IMR-90 (cell line): Measurements from ENCODE around the gene MAPKAP1. TPM values are rescaled to one million over a fixed set of nuclear protein-coding genes. Genes with fewer than 3 reads are reported as not detected.

Source experiments
- ATAC-seq: fragments of 200-7000 bp; cut with Tn5 transposase; 2 replicates; pipeline ENCODE4 v1.9.1; 2020; ENCODE audit warnings: low read depth, mild to moderate bottlenecking, moderate library complexity
- BruUV-seq: library from RNA; stranded (reverse); fragments of 400-500 nt; replicated peaks from 2 replicates; lab custom pipeline; 2021; lab: Mats Ljungman, UMichigan
- CTCF ChIA-PET: fragments of 300-600 bp; formaldehyde crosslinking; extraction: SDS; loops from one replicate; lab custom pipeline; 2021; ENCODE audit warnings: antibody characterized with exemption; lab: Yijun Ruan, JAX
- POLR2A ChIA-PET: fragments of 300-600 bp; sonication (Branson Sonifier 250); formaldehyde crosslinking; loops from one replicate; lab custom pipeline; 2022; ENCODE audit warnings: antibody characterized with exemption; ENCODE audit not compliant: unreplicated experiment; lab: Charles Lee
- DNase-seq: peaks from one replicate; pipeline ENCODE4 v3.0.0; 2013
- H2AFZ ChIP-seq: replicated peaks from 2 replicates; pipeline ENCODE3; 2013; ENCODE audit warnings: low read length, mild to moderate bottlenecking; ENCODE audit not compliant: poor library complexity
- H2AK5ac ChIP-seq: 2 replicates; pipeline ENCODE4 v1.6.1; 2013; ENCODE audit warnings: low read depth, low read length, inconsistent platforms
- H2AK9ac ChIP-seq: replicated peaks from 2 replicates; pipeline ENCODE3; 2013; ENCODE audit warnings: mild to moderate bottlenecking, low read depth, low read length, moderate library complexity; ENCODE audit not compliant: poor library complexity
- H2BK120ac ChIP-seq: 2 replicates; pipeline ENCODE4 v1.6.1; 2013; ENCODE audit warnings: low read depth, low read length, inconsistent platforms
- H2BK15ac ChIP-seq: 3 replicates; pipeline ENCODE4 v1.6.1; 2013; ENCODE audit warnings: low read depth, low read length, inconsistent platforms
- H2BK20ac ChIP-seq: 2 replicates; pipeline ENCODE4 v1.6.1; 2013; ENCODE audit warnings: low read depth, mild to moderate bottlenecking, inconsistent platforms, low read length, moderate library complexity
- H2BK5ac ChIP-seq: 2 replicates; pipeline ENCODE4 v1.6.1; 2013; ENCODE audit warnings: mild to moderate bottlenecking, low read depth, low read length, inconsistent platforms; ENCODE audit not compliant: poor library complexity, severe bottlenecking
- H3K14ac ChIP-seq: replicated peaks from 2 replicates; pipeline ENCODE4 v1.6.1; 2013; ENCODE audit warnings: low read depth, low read length, inconsistent platforms
- H3K18ac ChIP-seq: 2 replicates; pipeline ENCODE4 v1.6.1; 2013; ENCODE audit warnings: low read depth, low read length, control low read depth
- H3K23ac ChIP-seq: 2 replicates; pipeline ENCODE4 v1.6.1; 2013; ENCODE audit warnings: low read depth, low read length, inconsistent platforms
- H3K27ac ChIP-seq: 2 replicates; pipeline ENCODE4 v1.5.1; 2013; ENCODE audit warnings: mild to moderate bottlenecking, control low read depth, low read length; ENCODE audit not compliant: insufficient read depth
- H3K27me3 ChIP-seq: 2 replicates; pipeline ENCODE4 v1.6.1; 2013; ENCODE audit warnings: low read length; ENCODE audit not compliant: control insufficient read depth, insufficient read depth
- H3K36me3 ChIP-seq: 2 replicates; pipeline ENCODE4 v1.6.1; 2013; ENCODE audit warnings: low read length, mixed read lengths; ENCODE audit not compliant: control insufficient read depth, insufficient read depth
- H3K4ac ChIP-seq: 2 replicates; pipeline ENCODE4 v1.6.1; 2013; ENCODE audit warnings: low read depth, low read length, inconsistent platforms
- H3K4me1 ChIP-seq: 2 replicates; pipeline ENCODE4 v1.6.1; 2013; ENCODE audit warnings: low read length, mixed read lengths; ENCODE audit not compliant: control insufficient read depth, insufficient read depth
- H3K4me2 ChIP-seq: 2 replicates; pipeline ENCODE4 v1.6.1; 2013; ENCODE audit warnings: low read depth, mild to moderate bottlenecking, control low read depth, low read length, moderate library complexity
- H3K4me3 ChIP-seq: 2 replicates; pipeline ENCODE4 v1.5.1; 2013; ENCODE audit warnings: low read depth, mild to moderate bottlenecking, control low read depth, low read length, moderate library complexity; ENCODE audit not compliant: insufficient read depth
- H3K56ac ChIP-seq: 2 replicates; pipeline ENCODE4 v1.6.1; 2013; ENCODE audit warnings: low read length, inconsistent platforms; ENCODE audit not compliant: insufficient read depth; ENCODE audit errors: extremely low read depth
- H3K79me1 ChIP-seq, 2 experiments: 2 replicates each; pipeline ENCODE4 v1.6.1; 2013; ENCODE audit warnings: low read length in 2 of 2, inconsistent platforms in 1 of 2, low read depth in 1 of 2
- H3K9ac ChIP-seq: 2 replicates; pipeline ENCODE4 v1.6.1; 2013; ENCODE audit warnings: low read depth, low read length, control low read depth
- H3K9me1 ChIP-seq: 2 replicates; pipeline ENCODE4 v1.6.1; 2013; ENCODE audit warnings: low read length, inconsistent platforms; ENCODE audit not compliant: insufficient read depth
- H3K9me3 ChIP-seq: 2 replicates; pipeline ENCODE4 v1.6.1; 2013; ENCODE audit warnings: low read length; ENCODE audit not compliant: control insufficient read depth, insufficient read depth
- H4K20me1 ChIP-seq: 2 replicates; pipeline ENCODE4 v1.6.1; 2013; ENCODE audit warnings: low read length, inconsistent platforms; ENCODE audit not compliant: insufficient read depth
- H4K5ac ChIP-seq: 2 replicates; pipeline ENCODE4 v1.6.1; 2013; ENCODE audit warnings: mild to moderate bottlenecking, low read depth, low read length, control low read depth
- H4K8ac ChIP-seq, 2 experiments: 2 replicates each; pipeline ENCODE4 v1.6.1; 2013; ENCODE audit warnings: low read depth in 2 of 2, low read length in 2 of 2, control low read depth in 1 of 2, inconsistent platforms in 1 of 2
- H4K91ac ChIP-seq: 2 replicates; pipeline ENCODE4 v1.6.1; 2013; ENCODE audit warnings: low read depth, low read length, inconsistent platforms; ENCODE audit not compliant: insufficient read depth
- CTCF ChIP-seq: conservative IDR thresholded peaks from 2 replicates; pipeline ENCODE4 v1.5.1; 2012; ENCODE audit warnings: mild to moderate bottlenecking, low read depth, low read length, improper control_type of control experiment
- ELK1 ChIP-seq: fragments of 150-350 bp; IDR thresholded peaks from 2 replicates; pipeline ENCODE4 v1.6.1; 2016; ENCODE audit warnings: low read depth, mild to moderate bottlenecking, low read length, moderate library complexity, borderline replicate concordance
- USF2 ChIP-seq: fragments of 150-350 bp; IDR thresholded peaks from 2 replicates; pipeline ENCODE4 v1.6.1; 2017; ENCODE audit warnings: mild to moderate bottlenecking, antibody characterized with exemption, low read length, low read depth
- WGBS, 2 experiments: methylation state at CpG; one replicate each; pipeline versions ENCODE4 v1.1.5 to v1.1.7; 2013; ENCODE audit warnings: missing lambda C conversion rate in 2 of 2; ENCODE audit not compliant: insufficient read length in 1 of 2; ENCODE audit errors: extremely low coverage in 2 of 2; 5-methylcytosine and 5-hydroxymethylcytosine counted together
- dilution Hi-C: fragments of 300-500 bp; cut with HindIII; formaldehyde crosslinking; loops from one replicate; pipeline ENCODE4 v1.14.3; 2018; ENCODE audit warnings: low sequenced_read_pairs; ENCODE audit not compliant: unreplicated experiment
- in situ Hi-C: fragments of 300-500 bp; cut with MboI; formaldehyde crosslinking; loops from 3 replicates; pipeline ENCODE4 v1.14.3; 2019; ENCODE audit warnings: low sequenced_read_pairs, inconsistent platforms, mixed read lengths
- intact Hi-C: fragments of 100-400 bp; cut with micrococcal nuclease; formaldehyde crosslinking; loops from 2 replicates; pipeline ENCODE4 v1.10.0; 2022
- polyA plus RNA-seq, 3 experiments: library from polyadenylated mRNA; depleted of rRNA; stranded (reverse); fragments of >200 nt; gene quantifications; 2 replicates each; pipeline ENCODE4 v1.2.3, GENCODE V29; 2012; ENCODE audit warnings: low replicate concordance in 1 of 3
- total RNA-seq: library from RNA; depleted of rRNA; stranded (reverse); fragments of >200 nt; gene quantifications from 2 replicates; pipeline ENCODE4 v1.2.3, GENCODE V29; 2012

Gene MAPKAP1
- total and polyA plus RNA-seq, 2 of the 4 experiments (the other 2 are of a cell fraction), result 87.2 to 158 TPM

GRCh38 chr9:125532812-125533594, 174.0 kb downstream of the MAPKAP1 start:
- no peak overlapping the region for H3K9ac ChIP-seq
- no peak overlapping the region for H2BK15ac ChIP-seq
- POLR2A ChIA-PET, result no interaction called here
- H3K56ac ChIP-seq, result no peak overlapping the region
- no peak overlapping the region for H4K8ac ChIP-seq
- no peak overlapping the region for H2BK5ac ChIP-seq
- H3K9me1 ChIP-seq, result peaks cover 19% of the 10 kb centered on the region
- no peak overlapping the region for H2AK9ac ChIP-seq
- H3K9me3 ChIP-seq, result no peaks in the 10 kb centered on the region
- H3K4ac ChIP-seq, result no peak overlapping the region
- peaks cover 5% of the 10 kb centered on the region; the same call in 1 of the 2 replicates for H4K20me1 ChIP-seq
- ATAC-seq (no peak), DNase-seq (no peak)
- CTCF ChIA-PET, result interaction anchor here (0.6 to 1.5 kb wide), 2 partner anchors 8 to 11 kb away, joined by 3 to 4 read pairs; no protein-coding TSS in a partner anchor
- WGBS, 2 experiments, result no CpG with 5 or more reads among the region's 10 CpGs
- no peak overlapping the region for H2AFZ ChIP-seq
- H2BK120ac ChIP-seq, result no peak overlapping the region
- H3K27me3 ChIP-seq, result no peaks in the 10 kb centered on the region
- no peak overlapping the region for H3K27ac ChIP-seq
- H4K5ac ChIP-seq, result no peak overlapping the region
- peaks cover 19 to 36% of the 10 kb centered on the region in 2 experiments for H3K79me1 ChIP-seq
- no peak overlapping the region for H3K4me3 ChIP-seq
- no peak overlapping the region for H3K18ac ChIP-seq
- intact Hi-C loops, result no loop called here
- no peak overlapping the region for H2BK20ac ChIP-seq
- H3K36me3 ChIP-seq, result no peaks in the 10 kb centered on the region
- no peak overlapping the region for H3K4me2 ChIP-seq
- dilution Hi-C loops, result no loop called here
- H3K23ac ChIP-seq, result no peak overlapping the region
- TF ChIP-seq USF2 (no peak), CTCF (no peak), ELK1 (no peak)
- H4K91ac ChIP-seq, result no peak overlapping the region
- no TSS peak for BruUV-seq
- peaks cover 14% of the 10 kb centered on the region for H3K4me1 ChIP-seq
- no peak overlapping the region for H3K14ac ChIP-seq
- H2AK5ac ChIP-seq, result peak overlapping the region; percentile 35; the same call in 1 of the 2 replicates
- in situ Hi-C loops, result no loop called here
